Ovary (tissue), 9 donors: ENCODE measurements around the gene PARD3B. TPM values are rescaled to one million over a fixed set of nuclear protein-coding genes. Genes with fewer than 3 reads are reported as not detected.

Source experiments
- DNase-seq, 5 donors: peaks; one replicate each; pipeline ENCODE4 v3.0.0-alpha.2; 2019 to 2020
- H3K27ac ChIP-seq, 2 donors: fragments of 200-600 bp; one replicate each; pipeline versions ENCODE4 v1.5.1 to v1.8.0; 2019 to 2022
- H3K27me3 ChIP-seq: fragments of 200-600 bp; one replicate; pipeline ENCODE4 v1.8.0; 2022
- H3K36me3 ChIP-seq: fragments of 200-600 bp; sonication (generic); one replicate; pipeline ENCODE4 v1.5.1; 2019
- H3K4me1 ChIP-seq: one replicate; pipeline ENCODE4 v1.8.1; 2013; ENCODE audit warnings: mild to moderate bottlenecking, moderate library complexity; ENCODE audit not compliant: insufficient read depth
- H3K4me3 ChIP-seq: fragments of 200-600 bp; sonication (generic); one replicate; pipeline ENCODE4 v1.5.1; 2017
- H3K9me3 ChIP-seq, 2 donors: fragments of 200-600 bp in 1 of 2; sonication (generic) in 1 of 2; one replicate each; pipeline versions ENCODE4 v1.5.1 to v1.8.1; 2013 to 2019; ENCODE audit warnings: mild to moderate bottlenecking in 1 of 2, moderate library complexity in 1 of 2
- CTCF ChIP-seq, 3 donors: fragments of 450-650 bp in 2 of 3; fragments of 200-600 bp in 1 of 3; IDR thresholded peaks; one replicate each; pipeline versions ENCODE4 v1.5.1 to v1.8.0; 2016 to 2022; ENCODE audit warnings: antibody characterized with exemption in 3 of 3, mild to moderate bottlenecking in 1 of 3
- EP300 ChIP-seq: sonication (generic); formaldehyde crosslinking; IDR thresholded peaks from one replicate; pipeline ENCODE4 v1.6.1; 2017; ENCODE audit warnings: antibody characterized with exemption
- POLR2A ChIP-seq: fragments of 450-650 bp; IDR thresholded peaks from one replicate; pipeline ENCODE4 v1.6.1; 2017; ENCODE audit warnings: antibody characterized with exemption, mild to moderate bottlenecking, moderate library complexity
- WGBS, 3 donors: extraction: QIAGEN DNeasy Blood & Tissue Kit in 1 of 3; methylation state at CpG; one replicate each; pipeline versions ENCODE4 v1.1.5 to v1.1.7; 2013 to 2017; 5-methylcytosine and 5-hydroxymethylcytosine counted together
- intact Hi-C, 4 donors: fragments of 100-400 bp; cut with DNase I; formaldehyde crosslinking; loops; one replicate each; pipeline versions ENCODE4 v1.11.0 to v1.15.1; 2022 to 2023
- polyA plus RNA-seq, 2 donors: library from polyadenylated mRNA; stranded (reverse); fragments of 200-250 nt in 1 of 2; fragments of 350-450 nt in 1 of 2; fragmentation: Illumina TruSeq in 1 of 2; extraction: RNeasy Lipid Tissue Mini Kit (QIAGEN cat#74804) in 1 of 2; gene quantifications; one replicate each; pipeline ENCODE4 v1.2.3, GENCODE V29; 2013 to 2014
- total RNA-seq, 7 donors: library from RNA; depleted of rRNA in 2 of 7; stranded (reverse); fragments of >200 nt in 2 of 7; fragmentation: NEBNext Ultra II Directional in 3 of 7; extraction: Animal tissue kit (Norgen Biotek cat#: 25700) in 3 of 7; gene quantifications; one replicate each; pipeline versions ENCODE4 v1.1.0 to v1.2.4, GENCODE V29; 2016 to 2023
- donor health status: DM: no; HTN: no; CAD: no; lungs with moderate emphysema.
- donor health status: DM: no; HTN: no; CAD: no.
- donor health status: Bipolar disorder and iron deficiency.
- donor health status: DM: yes; HTN: yes; CAD: no.
- donor health status: DM: no; HTN: no; CAD: no.
- donor health status: DM: yes; HTN: yes; CAD: no.

PARD3B gene
- total and polyA plus RNA-seq, 9 donors = 8.2 to 46.6 (median 28.7) TPM

GRCh38 chr2:204737296-204737695, 192.0 kb downstream of the PARD3B start:
- Histone ChIP-seq H3K36me3 (no peaks in the 10 kb centered on the region), H3K27ac (no peak overlapping the region), H3K4me1 (no peaks in the 10 kb centered on the region), H3K9me3 (no peaks in the 10 kb centered on the region), H3K27me3 (no peaks in the 10 kb centered on the region), H3K4me3 (no peak overlapping the region)
- 95 to 98% (median 97%) methylated on average over 1 of the region's 1 CpG for WGBS, 3 donors
- TF ChIP-seq CTCF (IDR thresholded peaks at IDR 0.05) (no peak), EP300 (no peak), POLR2A (no peak)
- no peak for DNase-seq
- intact Hi-C loops = no loop called here

GRCh38 chr2:204738721-204739120, 193.4 kb downstream of the PARD3B start:
- Histone ChIP-seq H3K4me3 (no peak overlapping the region), H3K4me1 (no peaks in the 10 kb centered on the region), H3K27me3 (no peaks in the 10 kb centered on the region), H3K27ac (no peak overlapping the region), H3K9me3 (no peaks in the 10 kb centered on the region), H3K36me3 (no peaks in the 10 kb centered on the region)
- intact Hi-C loops = no loop called here
- 87 to 94% (median 88%) methylated on average over 1 of the region's 1 CpG for WGBS, 3 donors
- DNase-seq = no peak
- TF ChIP-seq EP300 = no peak
- TF ChIP-seq CTCF (IDR thresholded peaks at IDR 0.05) = no peak
- no peak for TF ChIP-seq POLR2A

- intact Hi-C loops = no loop called here
- Histone ChIP-seq H3K9me3 (no peaks in the 10 kb centered on the region), H3K27ac (no peak overlapping the region), H3K36me3 (no peaks in the 10 kb centered on the region), H3K4me3 (no peak overlapping the region), H3K27me3 (no peaks in the 10 kb centered on the region), H3K4me1 (no peaks in the 10 kb centered on the region)
- DNase-seq = no peak
- TF ChIP-seq CTCF (IDR thresholded peaks at IDR 0.05) (no peak), EP300 (no peak), POLR2A (no peak)
- WGBS, 3 donors = 84 to 97% (median 89%) methylated on average over 2 of the region's 2 CpGs
These were observed 198.2 kb downstream of the PARD3B start for GRCh38 chr2:204743393-204743960.

GRCh38 chr2:204744506-204744905, 199.2 kb downstream of the PARD3B start:
- H3K27ac ChIP-seq = no peak overlapping the region
- no peaks in the 10 kb centered on the region for H3K36me3 ChIP-seq
- intact Hi-C loops = no loop called here
- no peak overlapping the region for H3K4me3 ChIP-seq
- H3K4me1 ChIP-seq = no peaks in the 10 kb centered on the region
- DNase-seq = no peak
- TF ChIP-seq POLR2A (no peak), CTCF (IDR thresholded peaks at IDR 0.05) (no peak), EP300 (no peak)
- no peaks in the 10 kb centered on the region for H3K27me3 ChIP-seq
- WGBS, 3 donors = 72 to 78% (median 73%) methylated on average over 2 of the region's 2 CpGs
- H3K9me3 ChIP-seq = no peaks in the 10 kb centered on the region
